Neural cell (in vitro differentiated cells): ENCODE results near the gene BSN. TPM values are rescaled to one million over a fixed set of nuclear protein-coding genes. Genes with fewer than 3 reads are reported as not detected.

Experiments
- H2AFZ ChIP-seq: fragments of 200-600, 300-800 bp; sonication (generic), shearing (Covaris generic); 2 replicates; pipeline ENCODE4 v1.6.0; 2014; ENCODE audit warnings: low read depth, mild to moderate bottlenecking, antibody characterized with exemption, low read length, moderate library complexity
- H3F3A ChIP-seq: fragments of 200-600 bp; shearing (Covaris generic); 2 replicates; pipeline ENCODE4 v1.6.1; 2016; ENCODE audit warnings: mild to moderate bottlenecking, moderate library complexity, mixed read lengths, antibody characterized with exemption, low read length; ENCODE audit not compliant: insufficient read depth, poor library complexity, severe bottlenecking
- H3K27ac ChIP-seq: fragments of 200-600, 300-800 bp; sonication (generic), shearing (Covaris generic); 2 replicates; pipeline ENCODE4 v1.5.1; 2014; ENCODE audit warnings: mild to moderate bottlenecking, low read length, moderate library complexity
- H3K27me3 ChIP-seq: fragments of 300-800, 200-600 bp; sonication (generic), shearing (Covaris generic); 2 replicates; pipeline ENCODE4 v1.6.0; 2014; ENCODE audit warnings: mild to moderate bottlenecking, low read depth, low read length, moderate library complexity; ENCODE audit not compliant: insufficient read depth
- H3K36me3 ChIP-seq: fragments of 300-800, 200-600 bp; sonication (generic), shearing (Covaris generic); 2 replicates; pipeline ENCODE4 v1.5.1; 2014; ENCODE audit warnings: mild to moderate bottlenecking, antibody characterized with exemption, low read length, moderate library complexity; ENCODE audit not compliant: insufficient read depth
- H3K4me2 ChIP-seq: fragments of 300-800, 200-600 bp; sonication (generic), shearing (Covaris generic); 2 replicates; pipeline ENCODE4 v1.6.0; 2014; ENCODE audit warnings: mild to moderate bottlenecking, low read length
- H3K4me3 ChIP-seq: fragments of 300-800, 200-600 bp; sonication (generic), shearing (Covaris generic); 2 replicates; pipeline ENCODE4 v1.5.1; 2014; ENCODE audit warnings: mild to moderate bottlenecking, low read length, moderate library complexity
- H3K79me2 ChIP-seq: fragments of 200-600 bp; shearing (Covaris generic); replicated peaks from 2 replicates; pipeline ENCODE4 v1.6.0; 2014; ENCODE audit warnings: mild to moderate bottlenecking, low read length, moderate library complexity; ENCODE audit not compliant: insufficient read depth
- H3K9ac ChIP-seq: fragments of 300-800, 200-600 bp; sonication (generic), shearing (Covaris generic); 2 replicates; pipeline ENCODE4 v1.6.1; 2016; ENCODE audit warnings: mild to moderate bottlenecking, low read length, mixed read lengths
- H3K9me2 ChIP-seq: fragments of 200-600 bp; shearing (Covaris generic); 2 replicates; pipeline ENCODE4 v1.6.1; 2016; ENCODE audit warnings: mild to moderate bottlenecking, low read length, mixed read lengths; ENCODE audit not compliant: insufficient read depth
- H3K9me3 ChIP-seq: fragments of 200-600, 300-800 bp; sonication (generic), shearing (Covaris generic); 2 replicates; pipeline ENCODE4 v1.6.1; 2016; ENCODE audit warnings: mild to moderate bottlenecking, mixed run types, low read length, moderate library complexity, mixed read lengths
- H4K20me1 ChIP-seq: fragments of 200-600 bp; shearing (Covaris generic); 2 replicates; pipeline ENCODE4 v1.6.1; 2016; ENCODE audit warnings: mild to moderate bottlenecking, mixed run types; ENCODE audit not compliant: insufficient read depth
- CTCF ChIP-seq: fragments of 450-650 bp; IDR thresholded peaks from 2 replicates; pipeline ENCODE4 v1.5.1; 2014; ENCODE audit warnings: antibody characterized with exemption, mild to moderate bottlenecking, moderate library complexity; ENCODE audit not compliant: poor library complexity, severe bottlenecking
- EP300 ChIP-seq: fragments of 450-650 bp; conservative IDR thresholded peaks from 2 replicates; pipeline ENCODE4 v1.6.1; 2014; ENCODE audit warnings: antibody characterized with exemption, mild to moderate bottlenecking, moderate library complexity; ENCODE audit not compliant: poor library complexity, severe bottlenecking
- EZH2 ChIP-seq: fragments of 200-600, 300-800 bp; shearing (Covaris generic), sonication (generic); IDR thresholded peaks from 2 replicates; pipeline ENCODE4 v1.6.1; 2014; ENCODE audit warnings: antibody characterized with exemption, low read length, borderline replicate concordance, mild to moderate bottlenecking; ENCODE audit not compliant: insufficient read depth, poor library complexity, severe bottlenecking
- MXI1 ChIP-seq: fragments of 450-650 bp; conservative IDR thresholded peaks from 2 replicates; pipeline ENCODE4 v1.6.1; 2014; ENCODE audit warnings: antibody characterized with exemption, mild to moderate bottlenecking; ENCODE audit not compliant: poor library complexity, severe bottlenecking
- POLR2AphosphoS5 ChIP-seq: IDR thresholded peaks from 2 replicates; pipeline ENCODE4 v1.6.1; 2012
- RAD21 ChIP-seq: fragments of 450-650 bp; conservative IDR thresholded peaks from 2 replicates; pipeline ENCODE4 v1.6.1; 2014; ENCODE audit warnings: antibody characterized with exemption, mild to moderate bottlenecking, moderate library complexity
- REST ChIP-seq: IDR thresholded peaks from 2 replicates; pipeline ENCODE4 v1.6.1; 2012; ENCODE audit warnings: borderline replicate concordance
- SMC3 ChIP-seq: fragments of 450-650 bp; conservative IDR thresholded peaks from 2 replicates; pipeline ENCODE4 v1.6.1; 2014; ENCODE audit warnings: antibody characterized with exemption, mild to moderate bottlenecking, moderate library complexity; ENCODE audit not compliant: poor library complexity
- TAF1 ChIP-seq: IDR thresholded peaks from 2 replicates; pipeline ENCODE4 v1.6.1; 2012; ENCODE audit warnings: low read depth
- polyA plus RNA-seq: library from polyadenylated mRNA; depleted of rRNA; stranded (reverse); fragments of >200 nt; gene quantifications from 2 replicates; pipeline ENCODE4 v1.2.3, GENCODE V29; 2014

The BSN gene
- polyA plus RNA-seq, 1 donor from 2014 or later = 2.0 TPM

- Histone ChIP-seq H3K4me3 (no peak overlapping the region), H3K27ac (no peak overlapping the region), H3K9me3 (no peaks in the 10 kb centered on the region), H3K9me2 (no peaks in the 10 kb centered on the region), H3K36me3 (no peaks in the 10 kb centered on the region), H3K9ac (no peak overlapping the region), H2AFZ (no peak overlapping the region), H3F3A (no peaks in the 10 kb centered on the region), H3K79me2 (no peaks in the 10 kb centered on the region), H3K27me3 (no peaks in the 10 kb centered on the region), H3K4me2 (no peak overlapping the region), H4K20me1 (no peaks in the 10 kb centered on the region)
- TF ChIP-seq EP300 (no peak), RAD21 (no peak), CTCF (no peak), POLR2AphosphoS5 (no peak), REST (no peak), TAF1 (no peak), EZH2 (no peak), SMC3 (no peak), MXI1 (no peak)
These were observed 152.3 kb downstream of the BSN start for GRCh38 chr3:49706456-49707112.

- Histone ChIP-seq H3F3A (no peaks in the 10 kb centered on the region), H3K4me2 (no peak overlapping the region), H3K9me3 (no peaks in the 10 kb centered on the region), H3K9me2 (no peaks in the 10 kb centered on the region), H3K27ac (no peak overlapping the region), H3K36me3 (no peaks in the 10 kb centered on the region), H3K4me3 (no peak overlapping the region), H2AFZ (no peak overlapping the region), H3K79me2 (no peaks in the 10 kb centered on the region), H3K9ac (no peak overlapping the region), H4K20me1 (no peaks in the 10 kb centered on the region), H3K27me3 (no peaks in the 10 kb centered on the region)
- TF ChIP-seq RAD21 (no peak), EZH2 (no peak), SMC3 (no peak), CTCF (no peak), REST (no peak), EP300 (no peak), TAF1 (no peak)
These were observed 152.8 kb downstream of the BSN start for GRCh38 chr3:49707113-49707480.
